Breast epithelium (tissue), 3 donors: Measurements from ENCODE around the gene ACTN2.

Source experiments
- POLR2A ChIP-seq: fragments of 450-650 bp; IDR thresholded peaks from one replicate; pipeline ENCODE4 v1.6.1; 2016; ENCODE audit warnings: antibody characterized with exemption, mild to moderate bottlenecking, moderate library complexity
- POLR2AphosphoS5 ChIP-seq, 3 donors: sonication (generic); formaldehyde crosslinking; IDR thresholded peaks; one replicate each; pipeline ENCODE4 v1.6.1; 2017; ENCODE audit warnings: antibody characterized with exemption in 3 of 3
- TF ChIP-seq, protein P1 (sequence below), 3 donors: fragments of 450-650 bp; IDR thresholded peaks; one replicate each; pipeline ENCODE4 v1.5.1; 2016 to 2017; ENCODE audit warnings: antibody characterized with exemption in 3 of 3, mild to moderate bottlenecking in 3 of 3, moderate library complexity in 3 of 3

DNA sequence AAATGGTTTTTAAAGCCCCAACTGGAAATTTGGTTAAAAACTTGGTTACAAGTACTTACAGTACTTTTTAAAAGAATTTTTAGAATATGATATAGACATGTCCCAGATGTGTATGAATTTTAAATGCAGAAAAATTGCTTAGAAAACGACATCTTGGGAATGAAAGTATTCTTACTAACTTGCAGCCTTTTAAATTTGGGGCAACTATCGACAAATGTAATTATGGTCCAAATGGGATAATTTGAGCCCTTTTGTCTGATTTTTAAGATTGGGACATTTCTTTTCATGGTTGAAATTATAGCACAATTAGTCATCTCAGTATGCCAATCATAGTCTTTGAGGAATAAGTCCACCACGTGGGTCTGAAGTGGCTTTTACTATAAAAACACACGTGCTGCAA, 65.6 kb downstream of the ACTN2 start:
- TF ChIP-seq, protein P1, sequence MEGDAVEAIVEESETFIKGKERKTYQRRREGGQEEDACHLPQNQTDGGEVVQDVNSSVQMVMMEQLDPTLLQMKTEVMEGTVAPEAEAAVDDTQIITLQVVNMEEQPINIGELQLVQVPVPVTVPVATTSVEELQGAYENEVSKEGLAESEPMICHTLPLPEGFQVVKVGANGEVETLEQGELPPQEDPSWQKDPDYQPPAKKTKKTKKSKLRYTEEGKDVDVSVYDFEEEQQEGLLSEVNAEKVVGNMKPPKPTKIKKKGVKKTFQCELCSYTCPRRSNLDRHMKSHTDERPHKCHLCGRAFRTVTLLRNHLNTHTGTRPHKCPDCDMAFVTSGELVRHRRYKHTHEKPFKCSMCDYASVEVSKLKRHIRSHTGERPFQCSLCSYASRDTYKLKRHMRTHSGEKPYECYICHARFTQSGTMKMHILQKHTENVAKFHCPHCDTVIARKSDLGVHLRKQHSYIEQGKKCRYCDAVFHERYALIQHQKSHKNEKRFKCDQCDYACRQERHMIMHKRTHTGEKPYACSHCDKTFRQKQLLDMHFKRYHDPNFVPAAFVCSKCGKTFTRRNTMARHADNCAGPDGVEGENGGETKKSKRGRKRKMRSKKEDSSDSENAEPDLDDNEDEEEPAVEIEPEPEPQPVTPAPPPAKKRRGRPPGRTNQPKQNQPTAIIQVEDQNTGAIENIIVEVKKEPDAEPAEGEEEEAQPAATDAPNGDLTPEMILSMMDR (IDR thresholded peaks at IDR 0.05), result no peak
- TF ChIP-seq POLR2A (no peak), POLR2AphosphoS5 (IDR thresholded peaks at IDR 0.05) (no peak)
